ENCODE results near the gene GPR158. TPM values are rescaled to one million over a fixed set of nuclear protein-coding genes. Genes with fewer than 3 reads are reported as not detected.

The GPR158 gene
- total and polyA plus RNA-seq, 9 of the 15 experiments (the other 6 are each of a cell fraction or from before 2014, with no cell fraction given): 4.0 to 7.6 (median 5.0) TPM

DNA sequence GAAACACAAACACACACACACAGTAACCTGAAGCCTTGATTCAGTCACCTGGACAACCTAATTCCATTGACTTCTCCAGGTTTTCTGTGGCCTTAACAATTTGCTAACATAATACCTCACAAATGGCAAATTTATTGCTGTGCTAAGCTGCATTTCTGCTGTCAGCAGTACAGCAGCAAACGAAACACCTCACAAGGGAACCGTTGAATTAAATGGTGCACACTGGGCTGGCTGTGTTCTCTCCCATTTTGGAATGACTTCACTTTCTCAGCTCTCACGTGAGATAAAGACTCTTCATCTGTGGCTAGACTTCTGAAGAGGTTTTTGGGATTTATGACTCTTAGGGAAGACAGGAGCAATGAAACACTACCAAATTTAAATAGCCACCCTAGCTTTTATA is 152.5 kb downstream of the GPR158 start:
- Histone ChIP-seq H3K79me2 (ENCODE audit: control insufficient read depth, insufficient read depth, low read length) (no peaks in the 10 kb centered on the region), H3K27me3 (ENCODE audit: control insufficient read depth in 2 of 2, insufficient read depth in 2 of 2, low read length in 2 of 2) (no peaks in the 10 kb centered on the region), H3K27ac (ENCODE audit: extremely low read depth, low read depth, low read length) (no peak overlapping the region), H3K4me1 (replicated peaks in 1 of 2; ENCODE audit: control insufficient read depth in 2 of 2, insufficient read depth in 2 of 2, low read length in 2 of 2) (no peaks in the 10 kb centered on the region), H3K9me1 (ENCODE audit: control insufficient read depth, insufficient read depth, low read length) (no peaks in the 10 kb centered on the region), H3K9ac (ENCODE audit: insufficient read depth in 1 of 2, low read depth in 2 of 2, low read length in 2 of 2) (no peak overlapping the region), H3K36me3 (ENCODE audit: control insufficient read depth, insufficient read depth, low read length) (no peaks in the 10 kb centered on the region), H3K4me3 (no peak overlapping the region), H2AFZ (ENCODE audit: low read depth, low read length) (no peak overlapping the region), H3K4me2 (ENCODE audit: insufficient read depth, low read length) (no peak overlapping the region), H4K20me1 (replicated peaks; ENCODE audit: control insufficient read depth, insufficient read depth, low read length) (no peaks in the 10 kb centered on the region), H3K9me3 (replicated peaks; ENCODE audit: control insufficient read depth, insufficient read depth, low read depth, low read length) (no peaks in the 10 kb centered on the region)
- CTCF ChIA-PET (ENCODE audit: low intra/inter-chr PET ratio): no interaction called here
- no peak for DNase-seq (ENCODE audit: extremely low read depth in 1 of 4, low spot score in 3 of 4)
- FAIRE-seq: no peak
- intact Hi-C loops (cut with micrococcal nuclease) (no loop called here), in situ Hi-C loops (cut with MboI) (no loop called here)
- no peak for ATAC-seq
- 0% methylated on average over 3 of the region's 3 CpGs for WGBS (ENCODE audit: insufficient coverage, low coverage, missing lambda C conversion rate)
- BruUV-seq (replicated peaks): no TSS peak
- POLR2A ChIA-PET: no interaction called here
- TF ChIP-seq STAG1 (CRISPR knock-in tag; IDR thresholded peaks at IDR 0.05; ENCODE audit: borderline replicate concordance): no peak
- no peak for TF ChIP-seq ZNF589 (CRISPR knock-in tag; IDR thresholded peaks at IDR 0.05; ENCODE audit: low read depth)
- no peak for TF ChIP-seq MYC (IDR thresholded peaks at IDR 0.05; ENCODE audit: low read depth, low read length)
- no peak for TF ChIP-seq MYC (CRISPR knock-in tag; IDR thresholded peaks at IDR 0.05; ENCODE audit: borderline replicate concordance, low read depth)
- no peak for TF ChIP-seq GATA2 (CRISPR knock-in tag; IDR thresholded peaks at IDR 0.05)
- TF ChIP-seq SLC30A9 (CRISPR knock-in tag; IDR thresholded peaks at IDR 0.05): no peak
- TF ChIP-seq EWSR1 (IDR thresholded peaks at IDR 0.05; ENCODE audit: borderline replicate concordance, low read depth, partially characterized antibody): no peak
- no peak for TF ChIP-seq RCOR1 (IDR thresholded peaks at IDR 0.05; ENCODE audit: borderline replicate concordance in 1 of 2, low read depth in 2 of 2, low read length in 2 of 2)
- TF ChIP-seq SETDB1 (IDR thresholded peaks at IDR 0.05; ENCODE audit: low read length): no peak
- TF ChIP-seq, protein P1, sequence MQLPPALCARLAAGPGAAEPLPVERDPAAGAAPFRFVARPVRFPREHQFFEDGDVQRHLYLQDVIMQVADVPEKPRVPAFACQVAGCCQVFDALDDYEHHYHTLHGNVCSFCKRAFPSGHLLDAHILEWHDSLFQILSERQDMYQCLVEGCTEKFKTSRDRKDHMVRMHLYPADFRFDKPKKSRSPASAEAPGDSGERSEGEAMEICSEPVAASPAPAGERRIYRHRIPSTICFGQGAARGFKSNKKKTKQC (CRISPR knock-in tag; IDR thresholded peaks at IDR 0.05): no peak
- TF ChIP-seq, protein P2, sequence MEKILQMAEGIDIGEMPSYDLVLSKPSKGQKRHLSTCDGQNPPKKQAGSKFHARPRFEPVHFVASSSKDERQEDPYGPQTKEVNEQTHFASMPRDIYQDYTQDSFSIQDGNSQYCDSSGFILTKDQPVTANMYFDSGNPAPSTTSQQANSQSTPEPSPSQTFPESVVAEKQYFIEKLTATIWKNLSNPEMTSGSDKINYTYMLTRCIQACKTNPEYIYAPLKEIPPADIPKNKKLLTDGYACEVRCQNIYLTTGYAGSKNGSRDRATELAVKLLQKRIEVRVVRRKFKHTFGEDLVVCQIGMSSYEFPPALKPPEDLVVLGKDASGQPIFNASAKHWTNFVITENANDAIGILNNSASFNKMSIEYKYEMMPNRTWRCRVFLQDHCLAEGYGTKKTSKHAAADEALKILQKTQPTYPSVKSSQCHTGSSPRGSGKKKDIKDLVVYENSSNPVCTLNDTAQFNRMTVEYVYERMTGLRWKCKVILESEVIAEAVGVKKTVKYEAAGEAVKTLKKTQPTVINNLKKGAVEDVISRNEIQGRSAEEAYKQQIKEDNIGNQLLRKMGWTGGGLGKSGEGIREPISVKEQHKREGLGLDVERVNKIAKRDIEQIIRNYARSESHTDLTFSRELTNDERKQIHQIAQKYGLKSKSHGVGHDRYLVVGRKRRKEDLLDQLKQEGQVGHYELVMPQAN (IDR thresholded peaks at IDR 0.05; ENCODE audit: borderline replicate concordance): no peak
